Testis (tissue), 3 donors: ENCODE results near the gene PEMT. TPM values are rescaled to one million over a fixed set of nuclear protein-coding genes. Genes with fewer than 3 reads are reported as not detected.

ENCODE experiments used
- DNase-seq: peaks from one replicate; pipeline ENCODE4 v3.0.0-alpha.2; 2019
- H3K27ac ChIP-seq, 2 donors: fragments of 200-600 bp; sonication (generic); one replicate each; pipeline ENCODE4 v1.5.1; 2019
- H3K27me3 ChIP-seq: fragments of 200-600 bp; sonication (generic); one replicate; pipeline ENCODE4 v1.5.1; 2019
- H3K36me3 ChIP-seq: fragments of 200-600 bp; sonication (generic); one replicate; pipeline ENCODE4 v1.5.1; 2017; ENCODE audit warnings: low read depth; ENCODE audit errors: missing control alignments
- H3K4me1 ChIP-seq: fragments of 200-600 bp; sonication (generic); one replicate; pipeline ENCODE4 v1.5.1; 2019
- H3K4me3 ChIP-seq, 2 donors: fragments of 200-600 bp; sonication (generic); one replicate each; pipeline ENCODE4 v1.5.1; 2017 to 2019
- H3K9me3 ChIP-seq: fragments of 200-600 bp; sonication (generic); one replicate; pipeline ENCODE4 v1.5.1; 2017
- POLR2A ChIP-seq: fragments of 450-650 bp; IDR thresholded peaks from one replicate; pipeline ENCODE4 v1.6.1; 2017; ENCODE audit warnings: antibody characterized with exemption, mild to moderate bottlenecking, moderate library complexity
- WGBS, 2 donors: methylation state at CpG; one replicate each; pipeline ENCODE4 v1.1.5; 2018; 5-methylcytosine and 5-hydroxymethylcytosine counted together
- intact Hi-C: fragments of 100-400 bp; cut with DNase I; formaldehyde crosslinking; loops from one replicate; pipeline ENCODE4 v1.15.1; 2023; ENCODE audit warnings: low total_unique reads
- polyA plus RNA-seq: library from polyadenylated mRNA; stranded (reverse); fragments of 350-450 nt; fragmentation: Illumina TruSeq; extraction: RNeasy Lipid Tissue Mini Kit (QIAGEN cat#74804); gene quantifications from one replicate; pipeline ENCODE4 v1.2.3, GENCODE V29; 2014; ENCODE audit warnings: low read depth, low replicate concordance; ENCODE audit not compliant: insufficient read depth
- total RNA-seq, 2 donors: library from RNA; depleted of rRNA; stranded (reverse); fragments of >200 nt; gene quantifications; one replicate each; pipeline ENCODE4 v1.2.3, GENCODE V29; 2016
- TF ChIP-seq, protein P1 (sequence below), 3 experiments: fragments of 450-650 bp in 2 of 3; fragments of 200-600 bp in 1 of 3; sonication (generic) in 1 of 3; IDR thresholded peaks; one replicate each; pipeline ENCODE4 v1.5.1; 2016 to 2019; ENCODE audit warnings: antibody characterized with exemption in 3 of 3, mild to moderate bottlenecking in 2 of 3, moderate library complexity in 1 of 3

The PEMT gene
- total and polyA plus RNA-seq, 3 donors from 2014 or later: 66.0 to 120 (median 83.1) TPM

DNA sequence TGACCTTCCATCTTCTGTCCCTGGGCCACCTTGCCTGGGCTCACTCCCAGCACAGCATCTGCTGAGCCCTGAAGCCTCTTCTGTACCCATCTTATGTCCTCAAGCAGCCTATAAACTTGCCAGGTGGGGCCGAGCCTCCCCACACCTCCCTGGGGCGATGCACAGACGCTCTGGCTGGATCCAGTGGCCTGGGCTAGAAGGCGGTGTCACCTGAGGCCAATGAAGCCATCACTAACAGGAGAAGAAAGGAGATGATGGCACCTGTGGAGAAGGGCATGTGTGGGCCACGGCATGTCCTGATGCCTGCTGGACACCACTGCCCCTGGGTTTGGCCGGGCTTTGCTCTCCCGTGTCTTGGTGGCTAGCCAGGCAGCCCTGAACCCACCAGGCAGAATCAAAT lies 45.5 kb downstream of the PEMT start:
- H3K27me3 ChIP-seq: no peaks in the 10 kb centered on the region
- peak overlapping the region; percentile 79 to 89 for H3K27ac ChIP-seq
- H3K9me3 ChIP-seq: no peaks in the 10 kb centered on the region
- H3K4me3 ChIP-seq: no peak overlapping the region
- 66% methylated on average over 7 of the region's 7 CpGs; no CpG with 5 or more reads in 1 of the 2 donors for WGBS, 2 donors
- intact Hi-C loops: no loop called here
- no peak for DNase-seq
- TF ChIP-seq, protein P1, sequence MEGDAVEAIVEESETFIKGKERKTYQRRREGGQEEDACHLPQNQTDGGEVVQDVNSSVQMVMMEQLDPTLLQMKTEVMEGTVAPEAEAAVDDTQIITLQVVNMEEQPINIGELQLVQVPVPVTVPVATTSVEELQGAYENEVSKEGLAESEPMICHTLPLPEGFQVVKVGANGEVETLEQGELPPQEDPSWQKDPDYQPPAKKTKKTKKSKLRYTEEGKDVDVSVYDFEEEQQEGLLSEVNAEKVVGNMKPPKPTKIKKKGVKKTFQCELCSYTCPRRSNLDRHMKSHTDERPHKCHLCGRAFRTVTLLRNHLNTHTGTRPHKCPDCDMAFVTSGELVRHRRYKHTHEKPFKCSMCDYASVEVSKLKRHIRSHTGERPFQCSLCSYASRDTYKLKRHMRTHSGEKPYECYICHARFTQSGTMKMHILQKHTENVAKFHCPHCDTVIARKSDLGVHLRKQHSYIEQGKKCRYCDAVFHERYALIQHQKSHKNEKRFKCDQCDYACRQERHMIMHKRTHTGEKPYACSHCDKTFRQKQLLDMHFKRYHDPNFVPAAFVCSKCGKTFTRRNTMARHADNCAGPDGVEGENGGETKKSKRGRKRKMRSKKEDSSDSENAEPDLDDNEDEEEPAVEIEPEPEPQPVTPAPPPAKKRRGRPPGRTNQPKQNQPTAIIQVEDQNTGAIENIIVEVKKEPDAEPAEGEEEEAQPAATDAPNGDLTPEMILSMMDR (IDR thresholded peaks at IDR 0.05): no peak
- TF ChIP-seq POLR2A: no peak
- H3K4me1 ChIP-seq: peaks cover 59% of the 10 kb centered on the region
- no peaks in the 10 kb centered on the region for H3K36me3 ChIP-seq

DNA sequence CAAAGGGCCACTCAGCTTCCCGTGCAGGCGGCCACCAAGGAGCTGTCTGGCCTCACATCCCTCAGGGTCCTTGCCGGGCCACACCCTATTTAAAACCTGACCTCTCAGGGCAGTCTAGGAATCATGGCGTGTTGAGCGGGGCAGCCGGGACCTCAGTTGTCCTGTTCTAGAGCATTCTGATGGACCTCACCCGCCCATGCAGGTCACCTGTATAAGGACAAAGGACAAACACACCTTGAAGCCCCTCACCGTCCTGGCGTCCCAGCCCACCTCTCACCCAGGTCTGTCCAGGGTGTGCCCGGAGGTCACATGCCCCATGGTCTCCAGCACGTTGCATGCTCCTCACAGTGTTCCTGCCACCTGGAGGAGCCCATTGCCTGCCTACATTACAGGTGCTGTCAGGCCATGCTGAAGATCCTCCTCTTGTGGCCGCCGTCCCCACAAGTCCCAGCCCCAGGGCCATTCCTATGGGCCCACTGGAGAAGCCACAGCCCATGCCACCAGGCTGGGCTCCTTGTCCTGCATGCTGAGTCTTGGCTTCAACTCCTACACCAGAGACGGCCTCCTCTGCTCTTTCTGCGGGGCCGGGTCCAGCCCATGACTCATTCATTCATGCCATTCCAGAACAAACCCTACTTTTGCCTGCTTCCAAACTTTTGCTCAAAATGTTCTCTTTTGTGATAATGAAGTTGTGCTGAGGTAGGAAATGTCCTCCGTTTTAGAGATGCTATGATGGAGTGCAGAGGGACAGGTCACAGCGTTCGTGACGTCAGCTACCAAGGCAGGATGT lies 46.3 kb downstream of the PEMT start:
- Histone ChIP-seq H3K9me3 (no peaks in the 10 kb centered on the region), H3K4me3 (no peak overlapping the region), H3K4me1 (peaks cover 59% of the 10 kb centered on the region), H3K36me3 (no peaks in the 10 kb centered on the region), H3K27ac (peak overlapping the region; percentile 79 to 89), H3K27me3 (no peaks in the 10 kb centered on the region)
- 63 to 75% methylated on average over 16 to 20 of the region's 20 CpGs for WGBS, 2 donors
- TF ChIP-seq, protein P1 (IDR thresholded peaks at IDR 0.05): no peak
- TF ChIP-seq POLR2A: no peak
- peak; percentile 78 for DNase-seq
- intact Hi-C loops: no loop called here

DNA sequence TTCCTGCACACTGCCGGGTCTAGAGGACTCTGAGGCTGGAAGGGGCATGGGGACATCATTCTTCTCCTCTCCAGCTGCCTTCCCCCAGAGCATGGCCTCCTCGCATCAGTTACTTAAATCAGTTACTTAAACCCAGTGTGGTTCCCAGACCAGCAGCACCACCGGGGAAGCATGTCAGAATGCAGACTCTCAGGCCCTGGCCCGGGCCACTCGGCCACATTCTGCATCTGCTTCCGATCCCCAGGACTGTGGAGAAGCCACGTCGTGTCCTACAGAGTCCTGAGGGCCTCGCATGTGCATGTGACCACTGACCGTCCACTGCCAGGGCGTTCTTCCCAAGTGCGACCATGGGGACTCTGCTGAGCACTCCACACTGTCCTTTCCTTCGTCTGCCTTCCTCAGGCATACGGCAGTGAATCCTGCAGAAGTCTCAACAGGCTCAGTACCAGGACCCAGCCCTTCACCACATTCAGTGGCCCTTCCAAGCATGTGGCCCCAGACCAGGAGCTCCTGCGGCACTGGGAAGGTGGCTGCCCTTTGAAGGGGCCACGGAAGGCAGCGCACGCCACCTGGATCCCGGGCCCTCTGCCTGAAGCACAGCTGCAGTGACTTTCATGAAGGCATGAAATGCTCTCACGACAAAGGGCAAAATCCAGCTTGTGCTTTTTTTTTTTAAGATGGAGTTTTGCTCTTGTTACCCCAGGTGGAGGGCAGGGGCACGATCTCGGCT lies 48.4 kb downstream of the PEMT start:
- intact Hi-C loops: no loop called here
- Histone ChIP-seq H3K36me3 (no peaks in the 10 kb centered on the region), H3K27me3 (no peaks in the 10 kb centered on the region), H3K4me1 (peaks cover 58% of the 10 kb centered on the region), H3K9me3 (no peaks in the 10 kb centered on the region), H3K27ac (no peak overlapping the region), H3K4me3 (no peak overlapping the region)
- TF ChIP-seq, protein P1 (IDR thresholded peaks at IDR 0.05): no peak
- no peak for TF ChIP-seq POLR2A
- DNase-seq: no peak
- 91 to 92% methylated on average over 19 to 22 of the region's 22 CpGs for WGBS, 2 donors

- TF ChIP-seq POLR2A: no peak
- TF ChIP-seq, protein P1 (IDR thresholded peaks at IDR 0.05): no peak
- H3K27me3 ChIP-seq: no peaks in the 10 kb centered on the region
- H3K27ac ChIP-seq: peak overlapping the region in 1 of 2 donors; percentile 53
- H3K9me3 ChIP-seq: no peaks in the 10 kb centered on the region
- DNase-seq: no peak
- intact Hi-C loops: no loop called here
- peaks cover 58% of the 10 kb centered on the region for H3K4me1 ChIP-seq
- no peaks in the 10 kb centered on the region for H3K36me3 ChIP-seq
- H3K4me3 ChIP-seq: no peak overlapping the region
- WGBS, 2 donors: 27 to 63% methylated on average over 5 of the region's 5 CpGs
These were observed 49.9 kb downstream of the PEMT start for GRCh38 chr17:17541640-17542001.
